ENCODE data around the gene SCUBE1.

Gene SCUBE1

GRCh38 chr22:43303166-43303565, 40.0 kb downstream of the SCUBE1 start:
- DNase-seq (ENCODE audit: low read depth in 2 of 2, low spot score in 1 of 2): no peak

- DNase-seq (ENCODE audit: low read depth in 2 of 2, low spot score in 1 of 2): no peak
These were observed 40.6 kb downstream of the SCUBE1 start for GRCh38 chr22:43302531-43303041.

GRCh38 chr22:43301866-43302265, 41.3 kb downstream of the SCUBE1 start:
- DNase-seq (ENCODE audit: low read depth in 2 of 2, low spot score in 1 of 2): no peak

- DNase-seq (ENCODE audit: low read depth in 2 of 2, low spot score in 1 of 2): no peak
These were observed 42.1 kb downstream of the SCUBE1 start for GRCh38 chr22:43300891-43301676.

GRCh38 chr22:43299736-43300135, 43.4 kb downstream of the SCUBE1 start:
- DNase-seq (ENCODE audit: low read depth in 2 of 2, low spot score in 1 of 2): no peak

- DNase-seq (ENCODE audit: low read depth in 2 of 2, low spot score in 1 of 2): no peak
These were observed 44.9 kb downstream of the SCUBE1 start for GRCh38 chr22:43298062-43298801.

DNA sequence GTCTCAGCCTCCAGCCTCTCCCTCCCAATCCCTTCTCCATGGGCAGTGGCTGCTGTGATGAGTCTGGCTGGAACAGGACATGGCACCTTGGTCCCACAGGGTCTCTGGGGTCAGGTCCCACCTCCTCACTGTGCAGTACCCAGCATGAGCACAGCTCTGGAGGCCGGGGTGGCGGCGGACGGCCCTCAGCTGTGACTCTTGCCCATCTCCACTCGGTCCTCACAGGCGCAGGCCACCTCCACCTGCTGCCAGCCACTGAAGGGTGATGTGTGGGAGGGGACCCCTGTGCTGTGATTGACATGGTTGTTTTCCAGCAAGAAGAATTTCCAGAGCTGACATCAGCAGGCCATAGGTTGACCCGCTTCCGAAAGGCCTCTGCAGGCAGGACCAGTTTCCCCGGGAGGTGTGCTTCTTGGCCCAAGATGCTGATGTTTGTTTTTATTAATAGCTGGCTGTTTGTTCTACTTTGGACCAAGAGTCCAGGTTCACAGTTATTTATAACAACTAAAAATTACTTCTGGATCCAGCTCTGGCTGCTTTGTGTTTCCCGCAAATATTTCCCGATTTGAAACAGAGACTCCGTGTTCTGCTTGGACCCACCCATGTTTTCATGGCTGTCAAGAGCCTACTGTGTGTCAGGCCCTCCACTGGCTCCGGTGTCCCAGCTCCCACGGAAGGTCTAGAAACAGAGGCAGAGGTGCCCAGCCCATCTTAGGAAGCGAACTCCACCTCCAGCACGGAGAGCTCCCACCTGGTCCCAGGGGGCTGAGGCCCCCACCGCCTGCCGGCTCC, 45.7 kb downstream of the SCUBE1 start:
- no peak for DNase-seq (ENCODE audit: low read depth in 2 of 2, low spot score in 1 of 2)

- no peak for DNase-seq (ENCODE audit: low read depth in 2 of 2, low spot score in 1 of 2)
These were observed 46.8 kb downstream of the SCUBE1 start for GRCh38 chr22:43296276-43296902.

GRCh38 chr22:43295660-43296059, 47.5 kb downstream of the SCUBE1 start:
- DNase-seq (ENCODE audit: low read depth in 2 of 2, low spot score in 1 of 2): no peak

DNA sequence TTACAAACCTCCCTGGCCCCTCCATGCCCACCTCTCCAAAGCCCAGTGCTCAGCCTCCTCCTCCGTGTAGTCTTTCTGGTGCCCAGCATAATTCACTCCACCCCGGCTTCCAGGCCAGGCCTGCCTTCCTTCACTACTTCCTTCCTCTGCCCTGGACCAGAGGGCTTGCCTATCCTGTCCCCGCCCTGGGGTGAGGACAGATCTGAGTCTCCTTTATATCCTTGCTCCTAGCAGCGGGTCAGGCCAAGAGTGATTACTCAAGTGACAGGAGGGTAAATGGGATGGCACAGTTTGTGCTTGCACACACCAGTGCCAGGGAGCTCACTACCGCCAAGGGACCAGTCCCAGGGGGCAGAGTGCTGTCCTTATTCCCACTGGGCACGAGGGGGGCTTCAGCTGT, 48.0 kb downstream of the SCUBE1 start:
- no peak for DNase-seq (ENCODE audit: low read depth in 2 of 2, low spot score in 1 of 2)

GRCh38 chr22:43293655-43294392, 49.3 kb downstream of the SCUBE1 start:
- no peak for DNase-seq (ENCODE audit: low read depth in 2 of 2, low spot score in 1 of 2)

DNA sequence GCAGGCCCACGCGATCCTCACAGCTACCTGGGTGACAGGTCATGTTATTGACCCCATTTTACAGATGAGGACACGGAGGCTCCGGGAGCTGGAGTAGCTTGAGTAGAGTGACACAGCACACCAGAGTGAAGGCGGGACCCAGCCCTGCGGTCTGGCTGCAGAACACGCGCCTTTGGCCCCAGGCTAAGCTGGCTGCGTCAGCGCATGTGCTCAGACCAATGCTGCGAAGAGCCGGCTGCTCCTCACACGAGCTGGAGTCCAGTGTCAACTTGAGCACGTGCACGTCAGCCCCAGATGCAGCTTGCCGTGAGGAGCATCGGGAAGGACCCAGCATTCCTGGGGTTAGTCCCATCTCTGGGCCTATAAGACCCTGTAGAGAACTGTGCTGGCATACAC, 49.9 kb downstream of the SCUBE1 start:
- DNase-seq (ENCODE audit: low read depth in 2 of 2, low spot score in 1 of 2): no peak

DNA sequence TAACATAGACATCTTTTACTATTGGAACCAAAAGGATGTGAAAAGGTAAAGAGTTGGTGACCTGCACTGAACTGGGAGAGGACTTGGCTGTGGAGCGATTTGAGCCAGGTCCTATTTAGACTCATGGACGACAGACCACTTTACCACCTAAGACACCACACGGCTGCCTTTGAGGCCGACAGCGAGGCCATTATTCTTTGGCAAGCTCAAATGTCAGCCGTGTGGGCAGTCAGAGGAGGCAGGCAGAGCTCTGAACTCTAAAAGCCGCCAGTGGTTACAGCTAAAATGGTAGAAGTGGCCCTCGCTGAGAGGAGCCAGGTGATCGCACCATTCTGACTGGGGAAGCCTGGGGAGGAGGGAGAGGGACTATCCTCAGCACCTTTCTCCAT, 50.5 kb downstream of the SCUBE1 start:
- no peak for DNase-seq (ENCODE audit: low read depth in 2 of 2, low spot score in 1 of 2)

DNA sequence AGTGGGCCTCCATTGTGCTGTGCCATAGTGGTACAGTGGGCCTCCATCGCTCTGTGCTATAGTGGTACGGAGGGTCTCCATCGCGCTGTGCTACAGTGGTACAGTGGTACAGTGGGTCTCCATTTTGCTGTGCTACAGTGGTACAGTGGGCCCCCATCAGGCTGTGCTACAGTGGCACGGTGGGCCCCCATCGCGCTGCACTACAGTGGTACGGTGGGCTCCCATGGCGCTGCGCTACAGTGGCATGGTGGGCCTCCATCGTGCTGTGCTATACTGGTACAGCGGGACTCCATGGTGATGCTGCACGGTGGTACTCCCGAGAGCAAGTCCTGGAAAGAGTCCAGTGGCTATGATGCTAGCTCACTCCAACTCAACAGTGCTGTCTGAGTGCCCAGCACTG, 51.8 kb downstream of the SCUBE1 start:
- DNase-seq (ENCODE audit: low read depth in 2 of 2, low spot score in 1 of 2): no peak

GRCh38 chr22:43289976-43290721, 53.0 kb downstream of the SCUBE1 start:
- DNase-seq (ENCODE audit: low read depth in 2 of 2, low spot score in 1 of 2): no peak

- DNase-seq (ENCODE audit: low read depth in 2 of 2, low spot score in 1 of 2): no peak
These were observed 53.6 kb downstream of the SCUBE1 start for GRCh38 chr22:43289531-43289963.

DNA sequence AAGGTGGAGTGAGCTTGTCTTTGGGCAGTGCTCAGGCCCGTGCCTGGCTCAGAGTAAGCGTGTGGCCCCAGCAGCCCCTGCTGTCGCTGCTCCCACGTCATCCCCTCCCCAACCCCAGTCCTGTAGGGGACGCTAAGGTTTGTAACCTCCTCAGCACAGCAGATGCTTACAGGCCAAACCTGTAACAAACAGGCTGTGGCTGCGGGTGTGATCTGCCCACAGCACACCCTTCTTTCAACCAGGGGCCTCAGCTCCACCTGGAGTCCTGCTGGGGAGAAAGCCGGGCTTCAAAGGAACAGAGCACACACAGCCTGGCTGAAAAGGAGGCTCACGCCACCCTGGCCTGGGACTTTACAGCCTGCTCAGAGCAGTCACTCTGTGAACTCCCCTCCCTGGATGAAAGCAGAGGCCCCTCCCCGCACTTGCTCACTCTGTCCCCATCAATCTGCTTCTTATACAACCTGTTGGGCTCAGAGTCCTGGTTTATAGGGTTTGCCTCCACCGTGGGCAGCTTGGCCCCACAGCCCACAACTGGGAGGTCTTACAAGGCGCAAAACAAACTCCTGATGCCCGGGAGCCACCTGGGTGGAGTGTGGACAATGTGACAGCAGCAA, 54.3 kb downstream of the SCUBE1 start:
- no peak for DNase-seq (ENCODE audit: low read depth in 2 of 2, low spot score in 1 of 2)

DNA sequence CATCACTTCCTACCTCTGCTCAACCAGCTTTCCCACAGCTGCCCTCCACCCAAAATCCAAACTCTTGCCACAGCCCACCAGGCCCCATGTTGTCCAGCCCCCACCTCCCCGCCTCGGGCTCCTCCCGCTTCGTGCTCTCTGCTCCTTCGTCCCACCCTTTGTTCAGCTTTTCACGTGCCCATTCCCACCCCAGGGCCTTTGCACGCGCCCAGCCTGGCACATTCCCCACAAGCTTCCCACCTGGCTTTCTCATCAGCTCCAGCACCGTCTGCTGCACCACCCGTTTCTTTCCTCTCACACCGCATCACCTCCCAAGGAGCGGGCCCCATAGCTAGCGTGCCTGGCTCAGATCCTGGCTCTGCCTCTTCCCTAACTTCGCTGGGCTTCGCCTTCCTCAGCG, 54.8 kb downstream of the SCUBE1 start:
- DNase-seq (ENCODE audit: low read depth in 2 of 2, low spot score in 1 of 2): no peak

DNA sequence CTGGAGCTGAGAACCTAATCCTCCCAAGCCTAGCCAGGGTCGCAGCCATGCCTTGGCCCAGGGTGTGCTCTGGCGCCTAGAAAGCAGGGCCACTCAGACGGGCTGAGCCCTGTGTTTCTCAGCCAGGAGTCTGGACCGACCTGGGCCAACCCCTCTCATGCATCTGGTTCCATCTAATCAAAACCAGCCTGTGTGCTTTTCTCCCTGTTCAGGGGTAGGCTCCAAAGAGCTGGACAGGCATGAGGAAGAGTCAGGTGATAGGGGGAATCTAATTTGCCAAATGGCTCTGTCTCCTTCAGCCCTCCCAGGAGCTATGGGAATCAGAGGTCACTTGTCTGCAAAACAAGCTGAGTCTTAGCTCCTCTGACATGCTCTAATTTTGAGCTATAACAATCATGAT, 55.7 kb downstream of the SCUBE1 start:
- DNase-seq (ENCODE audit: low read depth in 2 of 2, low spot score in 1 of 2): no peak
